Naive B cell (primary cell): ENCODE results near the gene SSMEM1. TPM values are rescaled to one million over a fixed set of nuclear protein-coding genes. Genes with fewer than 3 reads are reported as not detected.
A peak's percentile ranks its signal among the peaks of the same experiment; 100 is the strongest.

Experiments used
- ATAC-seq, 2 donors: fragments of 150-1000 bp; cut with Tn5 transposase; 2 replicates each; pipeline ENCODE4 v1.10.0; 2021; ENCODE audit warnings: low read depth in 2 of 2, mild to moderate bottlenecking in 2 of 2, moderate library complexity in 2 of 2
- DNase-seq: peaks from one replicate; pipeline ENCODE4 v3.0.0; 2022
- H3K27ac Mint-ChIP-seq, 6 donors: one replicate each; pipeline ENCODE4 v1.8.0; 2020 to 2022; ENCODE audit warnings: mild to moderate bottlenecking in 6 of 6, mixed read lengths in 6 of 6, moderate library complexity in 5 of 6, inconsistent platforms in 2 of 6
- H3K27me3 Mint-ChIP-seq, 3 donors: one replicate each; pipeline ENCODE4 v1.8.0; 2021 to 2022; ENCODE audit warnings: mixed read lengths in 3 of 3, mild to moderate bottlenecking in 1 of 3
- H3K36me3 Mint-ChIP-seq, 2 donors: one replicate each; pipeline ENCODE4 v1.8.0; 2020 to 2022; ENCODE audit warnings: mixed read lengths in 2 of 2, inconsistent platforms in 1 of 2, mild to moderate bottlenecking in 1 of 2
- H3K4me1 Mint-ChIP-seq, 3 donors: one replicate each; pipeline ENCODE4 v1.8.0; 2020 to 2022; ENCODE audit warnings: mixed read lengths in 3 of 3, inconsistent platforms in 1 of 3, mild to moderate bottlenecking in 1 of 3, moderate library complexity in 1 of 3
- H3K4me3 Mint-ChIP-seq, 8 donors: one replicate each; pipeline ENCODE4 v1.8.0; 2020 to 2022; ENCODE audit warnings: mild to moderate bottlenecking in 8 of 8, mixed read lengths in 8 of 8, moderate library complexity in 8 of 8, inconsistent platforms in 2 of 8
- H3K9me3 Mint-ChIP-seq, 7 donors: one replicate each; pipeline ENCODE4 v1.8.0; 2020 to 2022; ENCODE audit warnings: mixed read lengths in 7 of 7, mild to moderate bottlenecking in 5 of 7, inconsistent platforms in 2 of 7, moderate library complexity in 1 of 7
- polyA plus RNA-seq, 6 donors: library from polyadenylated mRNA; unstranded; fragments of 300-500 nt; fragmentation: Illumina TruSeq; gene quantifications; one replicate each; pipeline ENCODE4 v1.2.3, GENCODE V29; 2021; ENCODE audit warnings: low read depth in 6 of 6

The SSMEM1 gene
- polyA plus RNA-seq, 6 donors from 2014 or later = not detected

DNA sequence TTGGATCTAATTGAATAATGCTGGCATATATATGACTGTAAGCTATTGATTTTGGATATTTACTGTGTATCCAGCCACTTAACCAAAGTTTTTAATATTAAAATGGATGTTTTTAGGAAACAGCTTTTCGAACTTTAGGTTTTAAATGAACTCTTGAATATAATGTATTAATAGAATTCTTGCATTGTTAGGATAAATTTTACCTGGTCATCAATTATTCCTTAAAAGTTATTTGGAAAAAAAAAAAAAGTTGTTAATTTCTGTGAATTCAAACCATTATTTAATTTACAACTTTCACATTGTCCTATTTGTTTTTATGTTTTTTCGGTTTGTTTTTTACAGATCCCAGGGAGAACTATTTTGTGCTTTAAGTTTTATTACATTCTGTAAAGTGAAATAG, 12.3 kb upstream of the SSMEM1 start:
- peaks cover 5 to 15% of the 10 kb centered on the region in 2 donors for H3K36me3 Mint-ChIP-seq
- H3K4me1 Mint-ChIP-seq = peaks cover 0 to 8% (median 0%) of the 10 kb centered on the region in 3 donors
- DNase-seq (no peak), ATAC-seq (no peak)
- H3K27ac Mint-ChIP-seq = no peak overlapping the region
- H3K27me3 Mint-ChIP-seq = no peaks in the 10 kb centered on the region
- H3K9me3 Mint-ChIP-seq = no peaks in the 10 kb centered on the region
- H3K4me3 Mint-ChIP-seq = no peak overlapping the region

DNA sequence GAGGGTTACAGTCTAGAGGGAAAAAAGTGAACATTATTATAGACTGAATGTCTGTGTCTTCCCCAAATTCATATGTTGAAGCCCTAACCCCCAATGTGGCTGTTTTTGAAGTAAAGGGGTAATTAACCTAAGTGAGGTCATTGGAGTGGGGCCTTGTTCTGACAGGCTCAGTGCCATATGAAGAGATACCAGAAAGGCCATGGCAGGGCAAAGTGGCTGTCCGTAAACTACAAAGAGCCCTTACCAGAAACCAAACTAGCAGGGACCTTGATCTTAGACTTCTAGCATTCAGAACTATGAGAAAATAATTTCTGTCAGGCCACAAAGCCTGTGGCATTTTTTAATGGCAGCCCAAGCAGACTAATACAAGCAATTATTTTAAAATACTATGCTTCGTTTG, 11.2 kb upstream of the SSMEM1 start:
- ATAC-seq (no peak), DNase-seq (no peak)
- no peak overlapping the region for H3K4me3 Mint-ChIP-seq
- H3K9me3 Mint-ChIP-seq = no peaks in the 10 kb centered on the region
- peak overlapping the region in 1 of 6 donors; percentile 63 for H3K27ac Mint-ChIP-seq
- H3K27me3 Mint-ChIP-seq = no peaks in the 10 kb centered on the region
- H3K4me1 Mint-ChIP-seq = peaks cover 0 to 8% (median 5%) of the 10 kb centered on the region in 3 donors
- peaks cover 8 to 20% of the 10 kb centered on the region in 2 donors for H3K36me3 Mint-ChIP-seq

DNA sequence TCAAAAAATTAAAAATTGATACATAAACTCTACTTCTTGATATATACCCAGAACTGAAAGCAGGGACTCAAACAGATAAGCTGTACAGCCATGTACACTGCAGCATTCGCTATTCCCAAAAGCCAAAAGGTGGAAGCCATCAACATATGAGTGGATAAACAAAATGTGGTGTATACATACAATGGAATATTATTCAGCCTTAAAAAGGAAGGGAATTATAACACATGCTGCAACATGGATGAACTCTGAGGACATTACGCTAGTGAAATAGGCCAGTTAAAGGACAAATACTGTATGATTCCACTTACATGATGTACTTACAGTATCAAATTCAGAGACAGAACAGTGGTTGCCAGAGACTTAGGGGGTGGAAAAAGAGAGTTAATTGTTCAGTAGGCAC, 10.6 kb upstream of the SSMEM1 start:
- Mint-ChIP-seq H3K27me3 (no peaks in the 10 kb centered on the region), H3K27ac (no peak overlapping the region), H3K36me3 (peaks cover 13 to 27% of the 10 kb centered on the region in 2 donors), H3K9me3 (no peaks in the 10 kb centered on the region), H3K4me3 (no peak overlapping the region), H3K4me1 (peaks cover 2 to 10% (median 8%) of the 10 kb centered on the region in 3 donors)
- DNase-seq (no peak), ATAC-seq (no peak)

DNA sequence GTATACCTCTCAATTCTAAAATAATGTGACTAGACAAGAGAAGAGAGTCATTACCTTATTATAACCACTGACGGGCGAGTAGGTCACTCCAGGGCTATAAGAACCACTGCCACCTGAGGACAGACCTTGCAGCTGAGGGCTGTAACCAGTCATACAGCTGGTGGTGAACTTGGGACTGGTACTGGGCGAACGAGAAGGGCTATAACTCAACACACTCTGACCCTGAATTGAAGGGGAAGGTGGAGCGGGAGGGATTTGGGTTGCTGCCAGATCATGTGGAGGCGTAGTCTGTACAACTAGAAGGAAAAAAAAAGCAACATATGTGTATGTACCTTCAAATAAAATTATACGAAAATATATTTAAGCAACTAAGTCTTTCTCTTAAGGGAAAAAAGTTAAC, 5.9 kb upstream of the SSMEM1 start:
- Mint-ChIP-seq H3K4me1 (peaks cover 20 to 26% (median 20%) of the 10 kb centered on the region in 3 donors), H3K4me3 (peak overlapping the region in 2 of 8 donors; percentile 35 to 74)

DNA sequence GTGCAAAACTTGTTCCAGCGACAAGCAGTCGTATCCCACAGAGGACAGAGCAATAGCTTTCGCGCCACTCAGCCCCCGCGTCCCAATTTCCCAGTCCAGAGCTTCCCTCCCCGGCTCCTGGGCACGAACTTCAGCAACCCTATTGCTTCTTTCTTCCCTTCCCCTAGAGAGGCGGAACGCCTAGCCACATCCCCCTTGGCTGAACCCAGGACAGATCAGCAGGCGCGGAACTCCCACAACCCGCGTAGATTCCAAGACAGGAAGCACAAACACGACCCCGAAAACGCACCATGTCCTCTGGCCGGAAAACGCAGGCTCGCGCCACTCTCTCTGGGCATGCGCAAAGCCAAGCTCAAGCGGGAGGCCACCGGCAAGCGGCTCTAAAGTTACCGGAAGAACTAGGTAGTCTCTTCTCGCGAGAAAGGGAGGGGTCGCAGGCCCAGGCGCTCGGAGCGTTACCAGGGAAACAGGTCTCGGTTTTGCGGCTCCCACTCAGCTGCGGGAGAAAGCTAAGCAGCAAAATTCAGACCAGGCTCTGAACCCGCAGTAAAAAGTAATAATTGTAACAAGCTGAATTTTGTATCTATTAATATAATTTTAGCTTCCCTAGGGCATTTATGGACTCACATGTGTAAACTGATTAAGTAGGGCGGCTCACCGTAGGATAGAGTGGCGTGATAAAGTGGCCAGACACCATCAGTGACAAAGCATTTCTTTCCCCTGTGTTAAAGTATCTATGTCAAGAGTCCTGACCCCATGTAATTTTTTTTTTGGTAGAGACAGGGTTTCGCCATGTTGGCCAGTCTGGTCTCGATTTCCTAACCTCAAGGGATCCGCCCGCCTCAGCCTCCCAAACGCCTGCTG, 2.3 kb upstream of the SSMEM1 start, which contains the start of gene TMEM209:
Gene TMEM209 (minus strand): TSS at position 323 of the 864 bp plus-strand sequence. CDS start 31 bp downstream, at position 292.
- DNase-seq = peak; percentile 92
- no peaks in the 10 kb centered on the region for H3K9me3 Mint-ChIP-seq
- ATAC-seq = peak; percentile 97 to 98
- H3K27me3 Mint-ChIP-seq = peaks cover 0 to 5% (median 0%) of the 10 kb centered on the region in 3 donors
- H3K4me3 Mint-ChIP-seq = peak within 1 kb of the TSS; percentile 96 to 100 (median 99)
- peaks cover 12 to 26% (median 20%) of the 10 kb centered on the region in 3 donors for H3K4me1 Mint-ChIP-seq
- H3K36me3 Mint-ChIP-seq = peaks cover 13 to 29% of the 10 kb centered on the region in 2 donors
- H3K27ac Mint-ChIP-seq = peak within 1 kb of the TSS; percentile 95 to 99 (median 99)

More for the DNA sequence above, 5.9 kb upstream of the SSMEM1 start:
- DNase-seq (no peak), ATAC-seq (no peak)
- Mint-ChIP-seq H3K27ac (no peak overlapping the region), H3K27me3 (no peaks in the 10 kb centered on the region), H3K9me3 (no peaks in the 10 kb centered on the region), H3K36me3 (peaks cover 13 to 43% of the 10 kb centered on the region in 2 donors)

DNA sequence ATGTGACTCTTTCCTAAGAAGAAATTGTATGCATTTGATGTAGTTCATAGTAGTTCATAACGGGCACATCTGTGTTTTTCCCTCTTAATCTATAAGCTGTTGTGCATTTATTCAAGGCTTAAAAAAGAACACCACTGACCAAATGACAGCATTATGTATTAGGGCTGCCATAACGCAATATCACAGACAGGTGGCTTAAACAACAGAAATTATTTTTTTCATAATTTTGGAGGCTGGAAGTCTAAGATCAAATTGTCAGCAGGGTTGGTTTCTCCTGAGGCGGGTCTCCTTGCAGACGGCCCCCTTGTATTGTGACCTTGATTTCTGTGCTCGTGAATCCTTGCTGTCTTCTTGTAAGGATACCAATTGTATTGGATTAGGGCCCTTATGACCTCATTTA, 627 bp upstream of the SSMEM1 start:
- no peak for ATAC-seq
- Mint-ChIP-seq H3K27ac (peak overlapping the region in 2 of 6 donors; percentile 59 to 80), H3K9me3 (no peaks in the 10 kb centered on the region), H3K27me3 (peaks cover 0 to 8% (median 3%) of the 10 kb centered on the region in 3 donors), H3K4me3 (peak overlapping the region in 2 of 8 donors; percentile 9 to 80), H3K4me1 (peaks cover 12 to 18% (median 16%) of the 10 kb centered on the region in 3 donors), H3K36me3 (peaks cover 5 to 17% of the 10 kb centered on the region in 2 donors)
- no peak for DNase-seq

DNA sequence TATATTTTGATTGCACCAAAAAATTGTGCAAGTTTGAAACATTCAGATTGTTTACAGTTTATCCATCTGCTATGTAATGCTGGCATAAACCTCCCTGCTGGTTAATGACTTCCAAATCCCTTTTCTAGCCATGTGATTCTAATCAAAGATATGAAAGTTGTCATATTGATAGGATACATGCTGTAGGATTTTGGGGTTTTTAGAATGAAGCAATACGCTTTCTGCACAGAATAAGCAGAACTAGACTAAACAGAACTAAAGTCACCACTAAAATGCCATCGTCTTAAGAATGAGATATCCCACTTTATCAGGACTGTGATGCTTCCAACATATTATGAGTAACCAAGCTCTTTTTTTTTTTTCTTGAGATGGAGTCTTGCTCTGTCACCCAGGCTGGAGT, 856 bp downstream of the SSMEM1 start:
- ATAC-seq (no peak), DNase-seq (no peak)
- H3K27ac Mint-ChIP-seq = no peak overlapping the region
- H3K4me3 Mint-ChIP-seq = no peak overlapping the region
- H3K4me1 Mint-ChIP-seq = peaks cover 12 to 18% (median 16%) of the 10 kb centered on the region in 3 donors
- H3K9me3 Mint-ChIP-seq = no peaks in the 10 kb centered on the region
- H3K36me3 Mint-ChIP-seq = peaks cover 0 to 9% of the 10 kb centered on the region in 2 donors
- peaks cover 3 to 13% (median 4%) of the 10 kb centered on the region in 3 donors for H3K27me3 Mint-ChIP-seq

DNA sequence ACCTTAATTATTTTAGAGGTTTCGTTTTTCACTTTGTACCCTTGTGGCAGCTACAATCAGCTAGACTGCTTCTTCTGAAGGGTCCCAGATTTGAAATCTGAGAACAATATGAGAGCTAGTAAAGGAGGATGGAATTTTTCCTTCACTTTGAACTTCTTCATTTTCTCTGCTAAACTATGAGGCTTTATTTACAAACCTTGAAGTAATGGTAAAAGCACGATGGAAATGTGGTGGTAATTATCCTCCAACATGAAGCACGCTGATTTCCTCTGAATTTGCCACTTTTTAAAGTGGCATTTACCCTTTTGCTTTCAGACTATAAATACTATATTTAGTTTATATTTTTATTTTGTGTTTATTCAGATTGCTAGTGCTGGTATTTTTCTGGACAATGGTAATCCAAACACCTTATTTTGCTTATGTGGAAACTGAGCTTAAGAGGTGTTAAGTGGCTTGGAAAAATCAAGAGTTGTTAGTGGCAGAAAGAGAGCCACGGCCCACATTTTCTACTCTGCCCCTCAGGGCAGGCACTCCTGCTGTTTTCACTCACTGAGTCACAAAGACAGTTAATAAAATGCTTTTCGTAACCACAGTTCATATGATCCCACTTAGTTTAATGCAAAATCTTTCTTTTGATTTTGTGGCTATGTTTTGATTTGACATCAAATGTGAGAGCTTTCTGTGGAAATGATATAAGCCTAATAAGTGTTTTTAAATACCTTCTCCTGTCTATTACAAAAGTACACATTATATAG, 2.7 kb downstream of the SSMEM1 start:
- Mint-ChIP-seq H3K4me1 (peaks cover 4 to 6% (median 5%) of the 10 kb centered on the region in 3 donors), H3K27ac (no peak overlapping the region), H3K36me3 (peaks cover 0 to 2% of the 10 kb centered on the region in 2 donors), H3K9me3 (no peaks in the 10 kb centered on the region), H3K4me3 (no peak overlapping the region), H3K27me3 (peaks cover 9 to 21% (median 16%) of the 10 kb centered on the region in 3 donors)
- no peak for ATAC-seq
- DNase-seq = no peak

DNA sequence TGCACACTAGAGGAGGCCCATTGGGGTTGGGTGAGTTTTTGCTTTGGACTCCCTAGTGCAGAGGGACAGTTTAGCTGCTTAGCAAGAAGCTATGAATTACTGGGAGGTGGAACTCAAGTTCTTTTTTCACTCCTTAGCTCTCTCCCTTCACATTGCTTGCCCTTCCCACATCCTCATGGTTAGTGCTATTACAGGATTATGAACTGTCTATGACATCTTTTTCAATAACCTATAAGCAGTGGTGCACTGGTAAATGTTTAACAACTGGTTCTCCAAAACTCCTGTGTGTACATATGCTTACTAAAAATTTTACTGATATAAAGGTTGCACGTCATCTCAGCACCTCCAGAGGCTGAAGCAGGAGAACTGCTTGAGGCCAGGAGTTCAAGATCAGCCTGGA, 6.2 kb downstream of the SSMEM1 start:
- no peaks in the 10 kb centered on the region for H3K36me3 Mint-ChIP-seq
- ATAC-seq = no peak
- H3K27me3 Mint-ChIP-seq = peaks cover 9 to 21% (median 16%) of the 10 kb centered on the region in 3 donors
- no peak for DNase-seq
- H3K4me3 Mint-ChIP-seq = no peak overlapping the region
- no peaks in the 10 kb centered on the region for H3K9me3 Mint-ChIP-seq
- no peak overlapping the region for H3K27ac Mint-ChIP-seq
- H3K4me1 Mint-ChIP-seq = no peaks in the 10 kb centered on the region

DNA sequence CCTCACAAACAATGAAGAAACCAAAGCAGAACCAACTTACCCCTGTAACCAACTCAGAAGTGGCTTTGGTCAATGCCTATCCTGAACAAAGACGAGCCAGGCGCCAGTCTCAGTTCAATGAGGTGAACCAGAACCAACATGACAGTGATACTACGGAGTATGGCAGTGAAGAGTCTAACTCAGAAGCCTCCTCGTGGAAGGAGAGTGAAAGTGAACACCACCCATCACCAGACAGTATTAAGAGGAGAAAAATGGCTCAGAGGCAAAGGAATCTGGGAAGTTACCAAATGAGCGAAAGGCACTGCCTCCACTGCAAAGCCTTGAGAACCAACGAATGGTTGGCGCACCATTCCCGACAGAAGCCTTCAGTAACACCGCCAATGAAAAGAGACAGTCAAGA, 8.4 kb downstream of the SSMEM1 start:
- no peak for ATAC-seq
- DNase-seq = no peak
- H3K4me3 Mint-ChIP-seq = no peak overlapping the region
- H3K27ac Mint-ChIP-seq = no peak overlapping the region
- H3K9me3 Mint-ChIP-seq = no peaks in the 10 kb centered on the region
- H3K36me3 Mint-ChIP-seq = no peaks in the 10 kb centered on the region
- H3K27me3 Mint-ChIP-seq = peaks cover 9 to 34% (median 31%) of the 10 kb centered on the region in 3 donors
- no peaks in the 10 kb centered on the region for H3K4me1 Mint-ChIP-seq

DNA sequence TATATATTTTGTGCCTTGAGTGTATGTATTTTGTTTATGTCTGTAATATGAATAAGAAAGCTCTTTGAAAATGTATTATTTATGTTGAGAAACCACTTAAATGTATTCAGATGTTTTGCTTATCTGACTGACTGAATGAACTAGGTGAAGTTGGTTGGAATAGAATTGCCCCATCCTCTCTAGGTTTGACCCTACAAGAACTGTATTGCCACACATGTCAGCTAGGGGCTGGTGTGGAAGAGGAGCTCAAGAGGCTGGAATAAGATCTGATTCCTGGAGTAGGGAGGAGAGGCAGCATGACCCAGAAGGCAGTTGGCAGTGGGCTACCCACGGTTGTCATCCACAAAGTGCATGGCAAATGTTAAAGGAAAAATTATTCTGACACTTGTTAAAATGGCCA, 9.1 kb downstream of the SSMEM1 start:
- Mint-ChIP-seq H3K9me3 (no peaks in the 10 kb centered on the region), H3K27me3 (peaks cover 9 to 35% (median 35%) of the 10 kb centered on the region in 3 donors), H3K36me3 (no peaks in the 10 kb centered on the region), H3K4me1 (no peaks in the 10 kb centered on the region), H3K4me3 (no peak overlapping the region), H3K27ac (peak overlapping the region in 1 of 6 donors; percentile 84)
- DNase-seq = no peak
- ATAC-seq = no peak

DNA sequence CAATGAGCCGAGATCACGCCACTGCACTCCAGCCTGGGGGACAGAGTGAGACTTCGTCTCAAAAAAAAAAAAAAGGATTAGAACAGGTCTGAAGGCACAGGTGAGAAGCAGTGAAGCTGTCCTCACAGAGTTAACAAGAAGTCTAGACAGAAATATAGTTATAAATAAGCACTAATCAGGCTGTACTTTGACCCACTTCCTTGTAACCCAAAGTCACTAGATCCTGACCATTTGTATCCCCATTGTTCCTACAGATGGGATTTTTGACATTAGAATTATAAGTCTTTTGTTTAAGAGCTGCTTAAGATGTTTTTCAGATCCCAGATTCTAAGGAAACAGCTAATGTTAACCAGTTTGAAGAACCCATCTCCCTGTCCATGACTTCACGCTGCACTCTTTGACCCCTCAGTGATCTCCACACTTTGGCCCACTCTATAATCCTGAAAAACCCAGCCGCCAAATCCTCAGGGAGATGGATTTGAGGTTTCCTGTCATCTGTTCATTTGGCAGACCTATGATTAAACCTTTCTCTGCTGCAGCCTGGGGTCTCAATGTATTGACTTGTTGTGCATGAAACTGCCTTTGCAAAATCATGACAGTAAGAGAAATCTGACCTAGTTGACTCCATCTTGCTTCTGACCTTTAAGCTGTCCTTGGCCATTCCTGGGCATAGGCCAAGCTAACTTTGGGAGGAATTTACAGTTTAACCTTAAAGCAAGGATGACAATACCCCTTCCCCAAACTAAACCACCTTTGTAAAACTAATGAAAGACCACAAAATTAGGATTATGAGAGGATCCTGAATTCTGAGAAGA, 11.4 kb downstream of the SSMEM1 start:
- no peaks in the 10 kb centered on the region for H3K9me3 Mint-ChIP-seq
- H3K27me3 Mint-ChIP-seq = peaks cover 5 to 27% (median 26%) of the 10 kb centered on the region in 3 donors
- DNase-seq (no peak), ATAC-seq (no peak)
- peaks cover 0 to 5% (median 0%) of the 10 kb centered on the region in 3 donors for H3K4me1 Mint-ChIP-seq
- H3K4me3 Mint-ChIP-seq = no peak overlapping the region
- H3K36me3 Mint-ChIP-seq = no peaks in the 10 kb centered on the region
- no peak overlapping the region for H3K27ac Mint-ChIP-seq

DNA sequence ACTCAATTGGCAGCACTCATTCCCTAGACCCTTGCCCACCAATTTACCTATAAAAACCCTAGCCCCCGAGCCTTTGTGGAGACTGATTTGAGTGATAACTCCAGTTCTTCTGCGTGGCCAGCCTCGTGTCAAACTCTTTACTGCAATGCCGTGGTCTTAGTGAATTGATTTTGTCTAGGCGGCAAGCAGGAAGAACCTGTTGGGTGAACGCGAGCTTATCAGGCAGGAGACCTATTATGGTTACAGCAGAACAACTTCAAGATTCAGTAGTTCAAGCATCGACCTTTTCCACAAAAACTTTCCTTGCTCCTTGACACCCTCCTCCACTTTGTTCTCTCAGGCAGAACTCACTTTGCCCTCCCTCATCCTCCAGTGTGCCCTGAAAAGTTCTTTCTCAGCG, 12.2 kb downstream of the SSMEM1 start:
- Mint-ChIP-seq H3K9me3 (no peaks in the 10 kb centered on the region), H3K36me3 (no peaks in the 10 kb centered on the region), H3K27ac (no peak overlapping the region), H3K4me1 (peaks cover 0 to 6% (median 0%) of the 10 kb centered on the region in 3 donors), H3K27me3 (peaks cover 0 to 20% (median 19%) of the 10 kb centered on the region in 3 donors), H3K4me3 (peak overlapping the region in 1 of 8 donors; percentile 36)
- DNase-seq (no peak), ATAC-seq (no peak)
